Stimulated activated CD8-positive, alpha-beta memory T cell treated with anti-CD3 and anti-CD28 coated beads, Interleukin-15, amount 100 ng/mL, for 1 hour (primary cell): ENCODE measurements around the gene NAV2.

Source experiments
- DNase-seq: peaks from one replicate; pipeline ENCODE4 v3.0.0-alpha.2; 2020; ENCODE audit warnings: low read depth

NAV2 gene

DNA sequence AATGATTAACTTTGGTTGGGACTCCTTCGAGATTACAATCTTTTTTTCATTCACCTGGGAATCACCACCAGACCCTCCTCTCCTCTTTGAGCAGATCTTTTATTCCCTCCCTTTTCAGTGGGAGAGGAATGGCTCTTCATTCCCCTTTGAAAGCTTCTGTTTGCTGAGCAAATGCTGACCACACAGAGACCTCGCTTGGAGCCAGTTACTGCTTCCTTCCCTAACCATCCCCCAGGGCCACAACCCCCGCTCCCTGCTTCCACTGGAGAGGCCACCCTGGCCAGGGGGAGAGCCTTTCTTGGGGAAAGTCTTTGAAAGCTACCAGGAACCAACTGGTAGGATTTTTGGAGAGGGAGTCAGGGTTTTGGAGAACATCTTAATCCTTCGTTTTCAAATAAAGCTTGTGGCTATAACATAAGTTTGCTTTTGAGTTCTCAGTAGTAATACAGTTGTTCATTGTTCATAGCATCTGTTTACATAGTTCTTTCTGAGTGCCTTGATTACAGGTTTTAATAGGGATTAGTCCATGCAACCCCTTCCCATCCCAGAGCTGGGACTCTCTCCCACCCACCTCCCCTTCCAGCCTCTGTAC lies 309.2 kb downstream of the NAV2 start:
- DNase-seq, result no peak

DNA sequence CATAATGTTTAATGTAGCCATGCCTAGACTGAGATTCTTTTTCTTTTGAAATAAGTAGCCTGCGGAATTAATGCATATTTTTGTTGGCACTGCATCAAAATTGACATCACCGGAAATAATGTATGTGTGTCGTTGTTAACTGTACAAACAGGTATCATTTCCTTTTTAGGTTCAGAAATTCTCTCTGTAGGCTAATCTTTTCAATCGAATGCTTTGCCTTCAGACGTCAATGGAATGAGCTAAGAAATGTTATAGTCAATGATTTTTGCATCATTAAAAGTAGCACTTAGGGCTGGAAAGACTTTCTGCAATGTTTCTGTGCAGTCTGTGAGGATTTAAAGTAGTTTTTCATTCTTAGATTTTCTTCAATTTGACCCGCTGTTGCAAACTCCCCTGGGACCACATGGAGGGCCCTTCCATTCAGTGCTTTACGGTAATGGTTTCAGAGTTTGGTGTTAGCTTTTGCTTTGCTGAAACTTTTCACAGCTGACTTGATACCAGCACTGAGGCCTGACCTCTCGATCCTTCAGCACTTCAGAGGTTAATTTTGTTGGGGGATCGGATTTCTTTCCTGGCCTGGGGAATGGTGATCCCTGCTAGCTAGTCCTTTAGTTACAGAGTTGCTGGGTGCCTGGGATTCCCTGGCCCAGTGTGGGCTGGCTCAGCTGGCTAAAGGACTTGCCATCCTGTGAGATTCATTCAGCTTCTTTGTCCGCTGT lies 309.9 kb downstream of the NAV2 start:
- DNase-seq, result no peak

DNA sequence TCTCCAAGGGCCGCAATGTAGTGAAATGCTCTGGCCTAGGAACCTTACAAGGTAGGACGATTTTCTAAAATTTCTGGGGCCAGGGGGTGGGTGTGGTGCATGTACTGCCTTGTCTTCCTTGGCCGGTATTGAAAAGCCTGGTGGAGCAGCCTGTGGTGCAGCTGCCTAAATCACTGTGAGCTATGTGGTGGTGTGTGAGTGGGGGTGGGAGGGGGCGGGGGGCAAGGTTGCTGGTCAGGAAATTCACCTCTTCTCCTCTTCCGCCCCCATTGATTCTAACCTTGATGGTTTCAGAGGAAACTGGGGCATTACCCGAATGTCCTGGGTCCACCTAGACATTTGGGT lies 310.4 kb downstream of the NAV2 start:
- no peak for DNase-seq

DNA sequence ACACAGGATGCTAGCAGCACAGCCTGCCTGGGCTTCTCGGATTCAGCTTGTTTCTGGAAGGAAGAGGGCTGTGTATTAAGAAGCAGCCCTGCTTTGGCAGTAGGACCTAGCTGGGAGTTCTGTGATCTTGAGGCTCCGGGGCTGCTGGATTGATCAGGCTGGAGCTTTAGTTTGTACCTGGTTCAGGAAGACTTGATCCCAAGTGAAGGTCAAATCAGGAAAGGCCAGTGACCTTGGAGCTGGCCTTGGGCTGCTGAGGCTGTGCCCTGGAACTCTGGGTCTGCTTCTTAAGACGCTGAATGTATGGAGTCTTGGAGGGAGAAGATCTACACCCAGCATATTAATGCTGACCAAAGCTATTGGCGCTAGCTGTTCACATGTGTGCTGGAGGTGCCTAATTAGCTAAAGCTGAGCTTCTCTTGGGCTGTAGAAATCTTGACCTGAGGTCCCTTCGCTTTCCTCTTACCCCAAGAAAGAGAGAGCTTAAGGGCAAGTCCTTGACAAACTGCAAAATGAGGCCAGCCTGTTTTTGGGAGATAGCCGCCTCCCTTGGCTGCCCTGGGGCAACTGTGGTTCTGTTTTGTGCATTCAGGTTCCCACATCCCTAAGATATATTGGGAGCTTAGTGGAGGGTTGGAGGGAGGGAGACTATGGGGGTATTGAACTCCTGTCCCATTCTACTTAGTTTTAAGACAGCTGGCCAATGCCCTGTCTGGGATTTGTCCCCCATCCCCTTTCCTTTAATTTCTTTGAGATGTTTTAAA lies 311.7 kb downstream of the NAV2 start:
- DNase-seq, result no peak

DNA sequence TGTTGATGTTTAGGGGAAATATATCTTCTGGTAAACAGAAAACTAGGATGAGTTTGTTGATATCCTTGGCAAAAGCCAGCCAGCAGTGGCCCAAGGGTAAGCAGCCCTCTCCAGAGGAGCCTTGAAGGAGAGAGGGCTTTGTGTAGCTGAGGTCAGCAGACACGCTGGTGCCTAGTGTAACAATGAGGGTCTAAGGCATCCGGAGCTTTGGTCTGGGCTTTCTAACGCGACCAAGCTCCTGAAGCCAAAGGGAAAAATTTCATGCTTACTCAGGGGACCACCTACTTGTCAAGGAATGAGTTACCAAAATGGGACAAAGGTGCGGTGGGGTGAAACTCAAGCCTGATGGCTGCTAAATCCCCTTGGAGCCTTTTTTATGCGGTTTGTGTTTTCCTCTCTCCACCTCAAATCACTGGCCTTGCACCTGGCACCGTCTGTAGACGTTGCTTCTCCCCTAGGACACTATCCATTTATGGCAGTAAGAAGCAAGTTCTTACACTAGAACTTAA lies 312.7 kb downstream of the NAV2 start:
- no peak for DNase-seq

DNA sequence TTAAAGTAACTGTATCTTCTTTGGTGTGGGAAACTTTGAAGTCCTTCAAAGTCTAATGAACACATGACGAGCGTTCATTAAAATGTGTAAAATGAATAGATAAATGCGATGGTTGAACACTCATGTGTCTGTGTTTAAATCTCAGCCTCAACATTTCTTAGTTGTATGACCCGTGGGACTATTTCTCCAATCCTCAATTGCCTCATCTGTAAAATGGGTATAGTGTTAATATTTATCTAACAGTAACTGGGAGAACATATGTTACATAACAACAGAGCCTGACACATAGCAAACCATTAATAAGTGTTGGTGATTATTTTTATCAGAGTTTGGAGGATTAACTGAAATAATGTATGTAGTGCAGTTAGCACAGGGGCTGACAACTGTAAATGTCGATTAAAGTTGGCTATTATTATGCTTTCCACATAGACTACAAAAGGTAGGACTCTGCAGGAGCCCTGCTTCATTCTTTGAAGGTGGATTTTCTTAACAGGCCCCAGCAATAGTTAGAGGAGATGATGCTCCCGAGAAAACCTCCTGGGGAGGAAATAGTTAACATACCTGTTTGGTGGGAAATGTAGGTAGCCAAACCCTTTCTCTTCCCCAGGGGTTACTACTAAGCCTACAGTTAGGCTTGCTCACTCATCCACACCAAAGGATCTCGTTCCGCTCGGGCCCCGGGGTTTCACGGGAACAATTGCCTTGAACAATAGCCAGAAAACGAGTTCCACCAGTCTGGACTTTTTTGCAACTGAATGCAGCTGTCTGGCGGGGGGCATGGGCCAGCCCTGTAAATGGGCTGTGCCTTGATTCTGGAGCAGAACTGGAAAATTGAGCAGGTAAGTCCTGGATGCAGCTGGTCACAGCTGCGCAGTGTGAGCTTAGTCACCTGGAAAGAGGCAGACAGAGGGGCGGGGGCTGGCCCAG lies 314.3 kb downstream of the NAV2 start:
- DNase-seq, result no peak

DNA sequence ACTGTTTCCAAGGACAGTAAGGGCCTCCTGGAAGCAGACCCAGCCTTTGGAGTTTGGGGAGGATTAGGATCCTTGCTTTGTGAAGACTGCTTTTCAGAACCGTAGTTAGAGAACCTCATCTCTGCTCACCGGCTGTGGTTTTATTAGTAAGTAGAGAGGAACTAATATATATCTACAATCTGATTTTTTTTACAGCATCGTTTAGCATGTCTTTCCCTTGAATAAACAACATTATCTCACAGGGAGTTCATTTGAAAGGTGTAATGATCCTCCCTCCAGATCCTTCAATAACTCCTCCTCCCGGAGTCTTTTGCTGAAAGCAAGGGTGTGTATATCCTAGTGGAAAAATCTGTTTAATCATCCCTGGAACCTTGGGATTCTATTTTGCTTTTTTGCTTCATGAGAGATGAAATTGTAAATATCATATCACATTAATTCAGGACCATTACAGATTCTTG lies 314.9 kb downstream of the NAV2 start:
- no peak for DNase-seq

DNA sequence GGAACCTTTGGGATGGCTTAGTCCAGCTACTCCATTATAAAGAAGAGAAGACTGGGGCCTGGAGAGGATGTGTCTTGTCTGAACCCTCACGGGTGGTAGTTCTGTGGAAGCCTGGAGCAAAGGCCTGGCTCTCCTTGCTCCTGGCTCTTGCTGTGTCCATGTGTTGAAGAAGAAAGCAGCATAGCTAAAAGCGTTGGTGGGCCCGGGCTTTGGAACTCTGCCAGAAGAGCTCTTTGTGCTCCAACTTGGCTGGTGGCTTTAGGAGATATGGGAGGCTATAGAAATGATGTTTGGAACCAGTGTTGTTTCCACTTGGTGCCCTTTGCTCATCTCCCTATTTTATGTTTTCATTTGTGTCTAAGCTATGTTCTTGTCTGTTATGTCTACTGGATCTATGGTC lies 316.6 kb downstream of the NAV2 start:
- no peak for DNase-seq

DNA sequence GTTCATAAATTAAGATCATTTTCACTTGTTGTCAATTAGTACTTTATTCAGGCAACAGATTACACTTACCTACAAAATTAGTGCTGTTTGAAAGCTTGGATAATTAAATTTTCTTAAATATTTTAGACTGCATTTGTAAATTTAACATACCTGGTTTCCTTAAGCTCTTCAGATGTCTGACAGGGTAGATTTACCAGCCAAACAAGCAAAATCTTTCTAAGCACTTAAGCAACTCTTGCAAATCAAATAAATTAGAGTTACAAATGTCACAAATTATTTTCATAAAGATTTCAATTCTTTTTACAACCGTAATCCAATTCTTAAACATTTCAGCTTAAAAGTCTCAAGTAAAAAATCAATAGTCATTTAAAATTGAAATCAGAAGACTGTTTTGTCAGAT lies 317.8 kb downstream of the NAV2 start:
- no peak for DNase-seq

DNA sequence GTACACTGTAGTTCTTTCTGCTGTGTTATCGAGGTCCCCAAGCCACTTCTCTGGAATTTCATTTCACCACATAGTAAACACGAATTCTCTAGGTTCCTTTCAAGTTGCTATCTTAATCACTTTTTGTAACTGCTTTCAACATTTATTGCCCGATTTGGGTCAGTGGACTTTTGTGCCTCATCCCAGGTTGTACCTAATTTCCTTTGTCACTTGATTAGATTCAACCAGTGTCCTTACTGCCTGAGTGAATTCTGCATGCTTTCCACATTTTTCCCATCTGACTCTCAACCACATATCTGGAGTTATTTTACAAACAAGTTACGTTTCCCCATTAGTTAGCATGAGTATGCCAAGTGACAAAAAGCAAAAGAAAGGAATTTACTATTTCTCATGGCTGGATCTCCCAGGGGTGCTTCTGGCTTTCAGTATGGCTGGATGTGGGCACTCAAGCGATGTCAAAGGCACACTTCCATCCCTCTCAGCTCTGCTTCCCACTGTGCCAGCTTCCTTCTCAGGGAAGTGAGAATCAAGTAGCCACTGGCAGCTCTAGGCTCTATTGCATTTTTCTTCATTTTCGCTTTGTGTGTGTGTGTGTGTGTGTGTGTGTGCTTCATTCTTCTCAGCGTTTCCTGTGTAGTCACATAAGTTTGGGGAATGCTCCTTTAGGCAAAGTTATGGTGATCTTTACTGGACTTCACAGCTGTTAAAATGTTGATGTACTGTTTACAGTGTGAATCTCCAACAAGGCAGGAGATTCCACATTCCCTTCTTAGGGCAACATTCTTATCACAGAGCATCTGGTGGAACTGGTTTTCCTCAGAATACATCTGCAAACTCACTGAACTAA lies 318.7 kb downstream of the NAV2 start:
- no peak for DNase-seq

DNA sequence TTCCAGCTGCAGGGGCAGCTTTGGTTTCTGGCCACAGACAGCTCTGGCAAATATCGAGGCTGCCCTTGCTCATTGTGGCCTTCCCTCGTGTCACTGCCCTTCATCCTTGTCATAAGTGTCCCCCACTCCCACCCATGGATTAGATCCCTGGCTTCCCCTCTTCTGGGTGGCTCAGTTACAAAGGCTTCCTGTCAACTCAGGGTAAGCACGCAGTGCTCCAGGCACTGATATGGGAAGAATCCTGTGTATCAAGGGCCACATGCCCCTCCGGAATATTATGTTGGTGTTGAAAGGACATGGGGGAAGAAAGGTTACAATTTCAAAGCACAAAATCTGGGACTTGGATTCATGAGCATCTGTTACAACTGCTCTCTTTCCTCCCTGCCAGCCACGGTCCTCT lies 319.5 kb downstream of the NAV2 start:
- no peak for DNase-seq

DNA sequence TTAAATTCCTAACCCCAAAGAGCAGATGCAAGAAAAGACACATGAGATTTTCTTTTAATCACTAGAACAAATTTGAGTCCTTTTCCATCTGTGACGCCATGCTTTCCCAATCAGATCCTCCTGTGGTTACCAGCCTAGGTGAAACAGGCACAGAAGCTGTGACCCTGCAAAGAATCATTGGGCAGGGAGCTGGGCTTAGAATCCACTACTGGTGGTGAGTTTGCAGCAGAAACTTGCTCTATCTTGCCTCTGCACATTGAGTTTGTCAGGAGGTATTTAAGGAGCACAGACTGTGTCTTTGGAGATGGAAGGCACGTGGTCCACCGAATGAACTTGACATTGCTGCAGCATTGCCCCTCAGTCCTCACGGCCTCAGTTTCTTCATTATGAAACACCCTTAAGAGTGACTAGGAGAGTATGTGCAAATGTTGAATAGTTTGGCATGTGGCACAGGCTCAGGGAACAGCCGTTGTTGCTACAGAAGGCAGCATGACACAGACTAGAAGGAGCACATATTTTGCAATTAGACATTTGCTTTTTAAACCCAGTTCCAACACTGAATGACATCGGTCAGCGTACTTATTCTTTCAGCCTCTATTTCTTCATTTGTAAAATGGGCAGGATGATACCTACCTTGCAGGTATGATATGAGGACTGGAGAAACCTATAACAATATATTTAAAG lies 320.1 kb downstream of the NAV2 start:
- no peak for DNase-seq

DNA sequence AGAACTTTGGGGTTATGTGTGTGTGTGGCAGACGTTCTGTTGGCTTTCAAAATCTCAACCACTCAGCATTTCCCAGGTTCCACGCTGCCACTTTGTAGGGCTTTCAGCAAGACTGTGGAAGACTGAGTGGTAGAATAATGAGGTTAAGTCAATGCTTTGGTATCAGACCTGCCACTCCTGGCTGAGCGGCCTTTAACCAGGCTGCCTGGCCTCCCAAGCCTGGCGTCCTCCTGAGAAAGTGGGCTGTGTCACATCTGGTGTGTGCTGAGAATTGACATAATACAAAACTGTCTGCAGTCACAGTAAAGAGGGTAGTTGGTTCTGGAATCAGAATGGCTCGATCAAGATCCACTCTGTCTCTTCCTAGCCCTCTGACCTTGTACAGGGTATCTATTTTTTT lies 321.2 kb downstream of the NAV2 start:
- no peak for DNase-seq

DNA sequence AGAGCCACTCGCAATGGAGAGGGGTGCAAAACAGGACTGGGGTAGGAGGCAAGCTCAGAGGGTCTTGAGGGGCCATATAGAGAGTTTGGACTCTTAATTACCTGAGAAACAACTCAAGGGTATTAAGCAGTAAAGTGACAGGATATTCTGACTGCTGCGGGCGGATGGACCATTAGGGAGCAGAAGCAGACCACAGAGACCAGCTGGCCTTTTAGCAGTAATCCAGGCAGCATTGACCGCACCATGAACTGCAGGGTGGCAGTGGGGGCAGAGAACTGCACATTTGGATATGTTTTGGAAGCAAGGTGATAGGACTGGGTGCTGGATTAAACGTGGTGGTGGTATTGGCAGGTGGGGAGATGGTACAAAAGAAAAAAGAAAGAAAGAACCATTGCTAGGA lies 322.3 kb downstream of the NAV2 start:
- DNase-seq, result no peak

DNA sequence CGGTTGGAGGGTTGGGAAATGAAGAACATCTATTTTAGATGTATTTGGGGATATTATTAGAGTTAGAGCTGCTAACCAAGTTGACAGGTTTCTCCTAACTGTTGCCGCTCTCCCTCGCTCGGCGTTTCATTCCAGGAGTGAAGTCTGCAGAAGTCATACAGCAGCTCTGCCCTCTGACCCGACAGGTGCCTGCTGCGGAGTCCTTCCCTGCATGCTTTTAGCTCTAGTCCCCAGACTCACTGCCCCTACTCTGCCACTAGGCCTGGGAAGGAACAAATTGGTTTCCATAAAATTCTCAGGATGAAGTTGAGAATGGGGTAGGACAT lies 322.7 kb downstream of the NAV2 start:
- DNase-seq, result no peak

DNA sequence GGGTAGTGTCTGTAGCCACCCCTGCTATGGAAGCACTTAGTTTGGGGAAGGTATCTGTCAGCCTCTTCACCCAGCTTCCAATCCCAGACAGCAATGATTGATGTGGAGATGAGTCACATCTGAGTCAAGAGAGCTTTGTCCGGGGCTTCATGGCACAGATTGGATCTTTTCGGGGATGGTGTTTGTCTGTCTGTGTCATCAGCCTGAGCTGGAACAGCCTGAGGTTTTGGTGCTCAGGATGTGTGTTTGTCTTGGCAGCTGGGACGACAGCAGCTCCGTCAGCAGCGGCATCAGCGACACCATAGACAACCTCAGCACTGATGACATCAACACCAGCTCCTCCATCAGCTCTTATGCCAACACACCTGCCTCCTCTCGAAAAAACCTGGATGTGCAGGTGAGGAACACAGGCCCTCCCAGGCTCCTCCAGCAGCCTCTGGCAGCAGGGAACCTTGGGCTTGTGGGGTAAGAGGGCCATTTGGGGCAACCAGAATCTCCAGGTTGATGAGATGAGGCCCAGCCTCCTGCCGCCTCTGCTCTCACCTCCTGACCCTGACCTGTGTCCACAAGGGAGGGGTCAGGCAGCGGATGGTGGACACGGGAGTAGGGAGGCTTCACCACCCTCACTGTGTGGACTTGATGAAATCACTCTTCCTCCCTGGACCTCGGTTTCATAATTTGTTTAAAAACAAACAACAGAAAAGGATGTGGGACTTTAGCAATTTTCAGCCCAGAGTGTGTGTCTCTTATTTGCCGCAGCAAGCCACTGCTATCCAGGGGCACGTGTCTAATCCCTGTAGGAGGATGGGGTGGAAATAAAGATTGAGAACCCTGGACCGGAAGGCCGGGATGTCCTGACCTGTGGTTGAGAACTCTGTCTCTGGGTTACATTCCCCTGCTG lies 323.3 kb downstream of the NAV2 start:
- DNase-seq, result no peak

DNA sequence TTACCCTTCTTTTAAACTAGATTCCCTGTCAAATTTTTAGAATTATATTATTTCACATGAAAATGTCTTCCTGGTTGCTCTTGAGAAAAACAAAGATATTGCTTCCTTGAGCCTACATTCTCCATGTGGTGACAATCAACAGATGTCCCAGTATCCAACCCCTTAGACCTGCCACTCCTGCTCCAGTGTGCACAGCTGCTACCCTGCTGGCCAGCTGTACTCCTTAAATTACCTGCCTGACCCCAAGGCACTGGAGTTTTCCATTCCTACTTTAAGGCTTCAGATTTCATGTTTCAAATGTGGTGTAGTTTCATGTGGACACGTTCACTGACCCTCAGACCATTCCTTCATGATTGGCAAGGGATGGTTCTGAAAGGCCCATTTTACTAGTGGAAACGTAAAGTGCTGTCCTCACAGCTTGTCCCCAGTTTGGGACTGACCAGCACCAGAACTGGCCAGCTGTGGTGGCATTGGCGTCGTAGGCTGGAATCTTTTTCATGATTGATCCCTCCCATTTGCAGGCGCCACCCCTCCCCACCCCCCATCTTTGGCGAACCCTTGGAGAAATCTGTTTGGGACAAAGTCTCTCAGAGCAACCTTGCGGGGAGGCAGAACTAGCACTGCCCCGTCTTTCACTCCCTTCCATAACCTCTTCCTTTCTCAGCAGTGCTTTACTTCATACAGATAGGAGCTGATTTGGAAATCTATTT lies 324.1 kb downstream of the NAV2 start:
- no peak for DNase-seq

DNA sequence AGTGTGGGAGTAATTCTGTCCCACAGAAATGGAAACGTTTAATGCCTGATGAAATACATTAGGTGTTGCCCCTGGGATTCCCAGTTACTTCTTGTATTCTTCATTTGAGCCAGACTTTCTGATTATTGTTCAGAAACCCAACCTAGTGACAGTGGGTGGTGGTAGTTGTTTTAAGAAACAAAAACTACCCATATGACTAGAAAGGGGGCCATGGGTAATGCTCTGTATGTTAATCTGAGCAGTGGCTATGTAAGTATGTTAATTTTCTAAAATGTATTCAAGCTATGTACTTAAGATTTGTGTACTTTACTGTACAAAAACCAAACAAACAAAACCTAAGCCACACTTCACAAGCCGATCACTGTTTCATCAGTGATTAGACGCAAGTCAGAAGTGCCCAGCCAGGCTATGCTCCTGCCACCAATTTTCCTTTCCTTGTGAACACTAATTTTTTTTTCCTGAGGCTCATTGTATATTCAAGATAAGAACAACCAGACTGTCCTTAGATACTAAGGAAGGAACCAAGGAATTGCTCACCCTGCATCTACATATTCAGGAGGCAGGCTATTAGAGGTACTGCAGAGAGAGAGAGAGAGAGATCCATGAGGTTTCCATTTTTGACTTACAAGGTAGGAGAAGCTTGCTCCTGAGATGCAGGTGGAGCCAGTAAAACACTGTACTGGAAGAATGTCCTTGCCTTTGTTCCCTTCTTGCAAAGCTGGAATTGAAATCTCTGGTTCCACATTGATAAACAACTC lies 324.9 kb downstream of the NAV2 start:
- no peak for DNase-seq
